ENCODE measurements around the gene TCP11L2.

TCP11L2 gene

GRCh38 chr12:106345746-106346145, 43.2 kb downstream of the TCP11L2 start:
- peak; percentile 11 for DNase-seq (ENCODE audit: low read depth)
- H3K4me3 ChIP-seq (ENCODE audit: low read depth, low read length): no peak overlapping the region
- no peak for TF ChIP-seq CTCF (IDR thresholded peaks at IDR 0.05; ENCODE audit: insufficient read depth, low read depth, low read length, missing control alignments)

- TF ChIP-seq CTCF (IDR thresholded peaks at IDR 0.05; ENCODE audit: insufficient read depth, low read depth, low read length, missing control alignments): no peak
- H3K4me3 ChIP-seq (ENCODE audit: low read depth, low read length): no peak overlapping the region
- no peak for DNase-seq (ENCODE audit: low read depth)
These were observed 45.9 kb downstream of the TCP11L2 start for GRCh38 chr12:106348411-106348810.

- no peak for TF ChIP-seq CTCF (IDR thresholded peaks at IDR 0.05; ENCODE audit: insufficient read depth, low read depth, low read length, missing control alignments)
- no peak for DNase-seq (ENCODE audit: low read depth)
These were observed 50.6 kb downstream of the TCP11L2 start for GRCh38 chr12:106353175-106353574.

GRCh38 chr12:106357549-106358395, 55.2 kb downstream of the TCP11L2 start, which contains the start of gene POLR3B:
Gene POLR3B, plus strand, starts transcription at chr12:106357748. Its CDS starts 132 bp downstream, at chr12:106357880.
- peak; percentile 97 for DNase-seq (ENCODE audit: low read depth)
- H3K4me3 ChIP-seq (ENCODE audit: low read depth, low read length): peak within 1 kb of the TSS; percentile 65
- peak; percentile 88 for TF ChIP-seq CTCF (IDR thresholded peaks at IDR 0.05; ENCODE audit: insufficient read depth, low read depth, low read length, missing control alignments)

More at GRCh38 chr12:106353175-106353574, 50.6 kb downstream of the TCP11L2 start:
- no peak overlapping the region for H3K4me3 ChIP-seq (ENCODE audit: low read depth, low read length)

- peak overlapping the region; percentile 65 for H3K4me3 ChIP-seq (ENCODE audit: low read depth, low read length)
- DNase-seq (ENCODE audit: low read depth): peak; percentile 6
- TF ChIP-seq CTCF (IDR thresholded peaks at IDR 0.05; ENCODE audit: insufficient read depth, low read depth, low read length, missing control alignments): no peak
These were observed 56.1 kb downstream of the TCP11L2 start for GRCh38 chr12:106358396-106359241.

GRCh38 chr12:106359646-106360399, 57.3 kb downstream of the TCP11L2 start:
- TF ChIP-seq CTCF (IDR thresholded peaks at IDR 0.05; ENCODE audit: insufficient read depth, low read depth, low read length, missing control alignments): no peak
- no peak for DNase-seq (ENCODE audit: low read depth)
- no peak overlapping the region for H3K4me3 ChIP-seq (ENCODE audit: low read depth, low read length)
